ENCODE results near the gene NDUFAF8.

NDUFAF8 gene, protein sequence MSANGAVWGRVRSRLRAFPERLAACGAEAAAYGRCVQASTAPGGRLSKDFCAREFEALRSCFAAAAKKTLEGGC

DNA sequence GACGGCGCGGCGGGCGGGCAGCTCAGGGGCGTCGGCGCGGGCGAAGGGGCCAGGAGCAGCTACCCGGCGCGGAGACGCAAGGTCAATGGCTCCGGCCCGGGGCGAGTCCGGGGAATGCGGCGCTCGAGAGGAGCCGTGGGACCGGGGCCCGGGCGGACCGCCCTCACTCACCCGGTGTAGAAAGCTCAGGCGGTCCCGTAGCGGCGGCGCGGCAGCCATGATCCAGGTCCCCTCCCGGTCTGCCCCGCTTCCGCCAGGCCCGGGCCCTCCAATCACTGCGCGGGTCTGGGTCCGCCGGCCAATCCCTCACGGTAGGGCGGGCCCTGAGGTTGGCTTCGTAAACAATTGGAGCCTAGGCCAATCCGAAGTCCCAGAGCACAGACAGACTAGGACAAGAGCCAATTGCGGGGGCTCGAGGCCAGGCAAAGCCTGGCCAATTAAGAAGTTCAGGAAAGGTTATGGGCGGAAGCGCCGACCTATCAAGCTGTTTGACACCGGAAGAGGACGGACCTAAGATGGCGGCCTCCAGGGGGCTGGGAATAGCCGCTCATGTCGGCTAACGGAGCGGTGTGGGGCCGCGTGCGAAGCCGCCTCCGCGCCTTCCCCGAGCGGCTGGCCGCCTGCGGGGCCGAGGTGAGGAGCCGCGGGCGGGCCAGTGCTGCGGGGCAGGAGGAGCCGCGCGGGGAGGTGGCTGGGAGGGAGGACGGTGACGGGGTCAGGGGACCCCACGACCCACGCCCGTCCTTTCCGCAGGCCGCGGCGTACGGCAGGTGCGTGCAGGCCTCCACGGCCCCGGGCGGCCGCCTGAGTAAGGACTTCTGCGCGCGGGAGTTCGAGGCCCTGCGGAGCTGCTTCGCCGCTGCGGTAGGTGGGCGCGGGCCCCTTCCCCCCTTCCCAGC lies at the start of gene NDUFAF8, which contains the start of gene TEPSIN:
Gene NDUFAF8, plus strand, starts transcription at position 504 of the 899 bp plus-strand sequence. Its CDS starts 46 bp downstream, at position 550.
Gene TEPSIN, minus strand, starts transcription at position 241 of the 899 bp plus-strand sequence. Its CDS starts 22 bp downstream, at position 219.
- peak; percentile 93 to 96 for DNase-seq

DNA sequence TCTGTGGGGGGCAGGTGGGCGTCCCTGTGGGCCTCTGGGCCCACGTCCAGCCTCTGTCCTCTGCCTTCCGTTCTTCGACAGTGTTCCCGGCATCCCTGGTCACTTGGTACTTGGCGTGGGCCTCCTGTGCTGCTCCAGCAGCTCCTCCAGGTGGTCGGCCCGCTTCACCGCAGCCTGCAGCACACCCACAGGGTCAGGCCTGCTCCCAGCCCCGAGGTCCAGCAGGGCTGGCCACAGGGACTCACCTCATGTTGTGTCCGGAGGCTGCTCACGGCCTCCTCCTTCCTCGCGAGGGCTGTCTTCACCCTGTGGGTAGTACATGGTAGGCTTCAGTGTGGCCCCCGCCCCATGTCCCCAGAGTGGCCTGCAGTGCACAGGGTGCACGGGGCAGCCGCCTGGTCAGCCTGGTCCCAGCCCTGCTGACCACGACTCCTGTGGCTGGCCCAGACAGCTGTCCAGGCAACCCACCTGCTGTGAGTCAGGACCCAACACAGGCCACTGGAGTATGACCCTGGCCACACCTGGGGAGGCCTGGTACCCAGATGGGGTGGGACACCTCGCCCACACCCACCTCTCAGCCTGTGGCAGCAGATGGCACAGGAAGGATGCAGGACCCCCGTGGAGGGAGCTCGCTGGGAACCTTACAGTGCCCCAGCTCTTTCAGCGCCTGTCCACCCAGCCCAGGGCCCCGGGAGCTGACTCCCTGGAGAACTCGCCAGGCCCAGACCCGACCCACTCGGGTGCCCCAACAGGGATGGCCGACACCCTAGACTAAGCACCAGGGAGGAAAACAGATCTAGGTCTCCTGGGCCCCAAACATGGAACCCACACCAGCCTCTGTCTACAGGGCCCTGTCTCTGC lies 49.2 kb upstream of the NDUFAF8 start:
- no peak for DNase-seq

DNA sequence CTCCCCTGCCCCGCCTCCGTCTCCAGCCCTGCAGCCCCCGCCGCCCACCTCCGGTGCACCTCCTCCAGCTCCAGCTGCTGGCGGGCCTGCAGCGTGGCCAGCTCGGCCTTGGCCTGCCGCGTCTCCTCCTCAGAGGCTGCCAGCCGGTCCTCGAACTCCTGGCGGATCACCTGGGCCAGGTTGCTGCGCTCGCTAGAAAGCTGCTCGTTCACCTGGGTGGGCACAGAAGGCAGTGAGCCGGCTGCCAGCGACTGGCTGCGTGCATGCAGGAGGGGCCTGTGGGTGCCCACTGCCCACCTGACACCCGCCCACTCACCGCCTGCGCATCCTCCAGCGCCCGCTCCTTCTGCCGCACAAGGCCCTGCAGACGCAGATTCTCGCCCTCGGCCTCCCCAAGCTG lies 48.5 kb upstream of the NDUFAF8 start:
- no peak for DNase-seq

DNA sequence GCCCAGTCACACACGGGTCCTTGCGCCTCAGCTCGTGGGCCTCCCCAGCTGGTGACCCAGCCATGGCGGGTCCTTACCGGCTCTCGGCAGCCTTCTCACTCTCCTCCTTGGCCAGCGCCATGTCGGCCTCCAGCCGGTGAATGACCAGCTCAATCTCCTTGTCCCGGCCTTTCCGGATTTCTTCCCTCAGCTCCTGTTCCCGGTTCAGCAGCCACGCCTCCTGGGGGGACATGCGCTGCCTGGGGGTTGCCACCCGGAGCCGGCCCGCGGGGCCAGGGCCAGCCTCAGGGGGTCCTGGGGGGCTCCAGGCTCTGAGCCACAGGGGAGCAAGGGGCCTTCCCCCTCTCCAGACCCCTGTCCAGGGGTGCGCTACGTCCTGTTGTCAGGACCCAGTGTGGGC lies 48.0 kb upstream of the NDUFAF8 start:
- DNase-seq = no peak

DNA sequence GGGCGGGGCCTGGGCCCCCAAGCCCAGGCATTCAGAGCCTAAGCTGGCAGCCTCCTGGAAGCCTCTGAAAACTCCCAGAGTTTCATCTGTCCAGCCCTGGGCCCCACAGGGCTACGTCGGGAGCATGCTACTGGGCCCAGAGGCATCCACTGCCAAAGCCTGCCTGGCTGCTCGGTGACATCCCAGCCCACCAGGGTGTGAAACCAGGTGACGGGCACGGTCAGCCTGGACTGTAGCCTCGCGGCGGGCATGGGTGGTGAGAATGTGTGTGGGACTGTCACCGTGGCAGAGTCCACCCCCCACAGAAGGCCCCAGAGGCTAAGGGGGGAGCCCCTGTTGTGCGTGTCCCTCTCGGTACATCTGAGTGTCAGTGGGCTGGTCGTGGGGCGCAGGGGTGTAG lies 47.5 kb upstream of the NDUFAF8 start:
- DNase-seq = no peak

DNA sequence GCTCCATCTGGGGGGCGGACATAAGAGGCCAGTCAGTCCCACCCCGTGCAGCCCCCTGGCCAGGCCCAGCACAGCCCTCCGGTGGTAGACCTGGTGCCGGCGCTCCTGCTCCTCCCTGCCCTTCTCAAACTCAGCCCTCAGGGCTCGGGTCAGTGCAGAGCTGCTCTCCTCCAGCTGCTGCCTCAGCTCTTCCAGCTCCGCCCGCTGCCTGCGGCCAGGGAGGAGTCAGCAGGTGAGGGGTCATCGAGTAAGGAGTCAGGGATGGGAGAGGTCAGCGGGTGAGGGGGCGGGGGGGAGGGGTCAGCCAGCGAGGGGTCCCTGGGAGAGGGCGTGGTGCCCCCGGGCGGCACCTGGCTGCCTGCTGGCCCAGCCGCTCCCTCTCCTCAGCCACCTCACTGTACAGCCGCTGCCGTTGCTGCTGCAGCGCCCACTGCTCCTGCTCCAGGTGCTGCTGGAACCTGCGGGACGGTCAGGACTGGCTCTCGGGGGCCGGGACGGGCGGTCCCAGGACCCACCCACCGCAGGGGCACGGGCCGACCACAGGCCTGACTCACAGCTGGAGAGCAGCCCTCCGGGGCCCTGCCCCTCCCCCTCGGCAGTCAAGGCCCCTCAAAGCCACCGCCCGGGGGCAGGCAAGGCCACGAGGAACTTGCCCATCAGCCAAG lies 46.6 kb upstream of the NDUFAF8 start:
- DNase-seq = no peak

DNA sequence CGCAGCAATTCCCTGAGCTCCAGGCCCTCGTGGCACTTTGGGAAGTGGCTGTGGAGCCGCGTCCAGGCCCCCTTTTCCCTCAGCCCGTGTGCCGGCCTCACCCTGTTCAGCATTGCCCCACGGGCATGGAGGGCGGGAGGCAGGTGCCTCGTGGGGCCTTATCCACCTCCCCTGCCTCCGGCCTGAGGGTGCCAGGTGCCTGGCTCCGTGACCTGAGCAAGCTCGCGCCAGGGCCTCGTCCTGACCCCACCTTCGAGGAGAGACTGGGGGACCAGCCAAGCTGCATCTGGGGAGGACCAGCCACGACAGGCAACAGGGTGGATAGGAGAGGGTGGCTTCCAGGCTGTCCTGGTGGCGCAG lies 46.1 kb upstream of the NDUFAF8 start:
- DNase-seq = no peak

DNA sequence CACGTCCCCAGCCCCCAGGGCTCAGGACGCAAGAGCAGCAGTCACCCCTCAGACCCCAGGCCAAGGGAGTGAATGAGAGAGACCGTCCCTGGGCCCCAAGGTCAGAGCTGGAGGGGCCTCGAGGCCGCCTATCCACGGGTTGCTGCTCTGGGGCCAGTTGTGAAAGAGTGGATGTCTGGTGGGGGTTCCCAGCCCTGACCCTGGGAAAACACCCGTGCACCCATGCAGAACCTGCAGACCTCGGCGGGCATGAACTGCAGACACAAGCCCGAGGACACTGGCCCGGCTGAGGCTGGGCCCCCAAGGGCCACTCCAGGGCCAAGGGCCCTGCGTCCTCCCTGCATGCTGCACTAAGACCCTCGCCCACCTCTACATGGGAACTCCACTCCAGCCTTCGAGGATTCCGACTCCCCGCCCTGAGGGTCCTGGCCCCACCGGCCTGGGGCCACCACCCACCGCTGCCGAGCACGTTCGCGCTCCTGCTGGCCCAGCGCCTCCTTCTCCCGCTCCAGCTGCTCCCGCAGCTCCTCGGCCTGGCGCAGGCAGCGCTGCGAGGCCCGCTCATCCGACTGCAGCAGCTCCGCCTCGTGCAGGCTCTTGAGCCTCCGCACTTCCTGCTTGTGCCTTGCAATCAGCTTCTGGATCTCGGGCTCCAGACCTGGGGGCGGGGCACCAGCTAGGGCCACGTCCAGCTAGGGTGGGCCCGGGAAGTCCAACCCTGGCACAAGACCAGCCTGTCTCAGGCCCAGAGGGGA lies 45.5 kb upstream of the NDUFAF8 start:
- DNase-seq = no peak

DNA sequence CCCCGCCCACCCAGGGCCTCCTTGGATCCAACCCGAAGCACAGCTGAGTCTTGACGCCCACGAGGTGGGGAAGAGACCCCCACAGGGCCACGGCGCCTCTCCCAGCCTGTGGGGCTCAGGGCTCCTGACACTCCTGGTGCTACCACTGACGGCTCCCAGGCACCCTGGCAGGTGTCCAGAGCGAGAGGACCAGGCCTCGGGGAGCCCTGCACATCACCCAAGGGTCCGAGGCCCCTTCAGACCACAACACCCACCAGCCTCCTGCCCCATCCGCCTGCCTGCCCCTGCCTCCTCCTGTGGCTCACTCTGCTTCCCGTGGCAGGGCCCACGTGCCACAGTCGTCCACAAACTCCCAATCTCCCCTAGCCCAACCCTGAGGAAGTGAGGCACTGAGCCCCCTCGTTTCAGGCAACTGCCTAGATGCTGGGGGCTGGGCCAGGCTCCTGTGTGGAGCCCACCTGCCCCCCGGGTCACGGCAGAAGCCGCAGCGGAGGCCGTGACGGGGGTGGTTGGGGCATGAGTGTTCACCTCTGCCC lies 44.8 kb upstream of the NDUFAF8 start:
- DNase-seq = no peak

DNA sequence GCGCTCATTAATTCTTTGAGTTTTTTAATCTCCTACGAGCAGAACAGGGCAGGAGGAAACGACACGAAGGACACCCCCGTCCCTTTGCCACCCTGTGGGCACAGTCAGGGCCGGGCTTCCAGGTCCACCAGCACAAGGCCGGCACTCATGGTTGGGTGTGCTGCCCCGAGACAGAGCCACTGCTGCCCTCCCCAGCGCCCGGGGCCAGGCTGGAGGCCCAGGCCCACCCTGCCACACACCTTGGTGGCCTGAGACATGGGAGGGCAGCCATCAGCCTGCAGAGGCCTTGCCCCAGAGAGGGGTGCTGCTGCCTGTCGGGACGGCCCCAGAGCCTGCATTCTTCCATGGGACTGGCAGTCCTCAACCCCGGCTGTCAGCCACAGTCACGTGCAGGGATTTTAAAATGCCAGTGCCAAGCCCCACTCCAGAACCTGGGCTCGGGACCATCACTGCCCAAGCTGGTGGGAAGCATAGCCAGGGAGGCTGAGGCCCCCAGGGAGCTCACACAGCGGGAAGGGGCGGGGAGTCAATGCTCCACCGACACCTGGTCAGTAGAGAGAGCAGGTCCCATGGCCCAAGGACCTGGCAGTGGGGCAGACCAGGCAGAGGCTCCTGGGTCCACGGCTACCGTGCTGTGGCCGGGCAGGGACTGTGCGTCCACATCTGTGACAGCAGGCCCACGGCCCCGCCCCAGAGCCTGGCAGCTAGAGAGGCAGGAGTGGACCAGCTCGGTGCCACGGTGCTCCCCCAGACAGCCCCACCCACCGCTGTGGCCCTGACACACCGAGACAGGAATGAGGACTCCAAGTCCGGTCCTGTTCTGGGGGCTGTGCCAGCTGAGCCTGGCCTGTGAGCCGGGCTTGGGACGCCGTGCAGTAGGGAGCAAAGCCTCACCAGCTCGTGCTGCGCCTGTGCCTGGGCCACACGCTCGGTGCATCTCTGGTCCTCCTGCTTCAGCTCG lies 43.9 kb upstream of the NDUFAF8 start:
- no peak for DNase-seq

DNA sequence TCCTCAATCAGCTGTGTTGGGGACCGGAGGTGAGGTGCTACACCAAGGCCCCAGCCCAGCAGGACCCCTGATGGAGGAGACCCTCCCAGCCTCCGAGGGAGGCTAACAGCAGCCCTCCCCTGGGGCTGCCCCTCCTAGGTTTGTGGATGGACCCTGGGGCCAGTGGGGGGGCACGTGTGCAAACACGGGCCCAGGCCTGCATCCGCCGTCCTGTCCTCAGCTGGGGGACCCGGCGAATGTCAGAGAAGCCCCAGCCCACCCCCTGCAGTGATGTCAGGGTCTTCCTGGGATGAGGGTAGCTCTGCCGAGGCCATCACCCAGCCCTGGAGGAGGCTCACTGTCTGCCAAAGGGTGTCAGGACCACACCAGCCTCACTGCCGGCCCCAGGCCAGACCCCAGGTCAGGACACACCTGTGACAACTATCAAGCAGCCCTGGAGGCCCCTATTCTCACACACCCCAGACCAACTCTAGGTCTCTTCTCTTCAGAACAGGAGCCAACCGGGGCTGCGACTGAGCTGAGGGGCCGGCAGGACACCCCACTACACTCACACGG lies 43.1 kb upstream of the NDUFAF8 start:
- no peak for DNase-seq

DNA sequence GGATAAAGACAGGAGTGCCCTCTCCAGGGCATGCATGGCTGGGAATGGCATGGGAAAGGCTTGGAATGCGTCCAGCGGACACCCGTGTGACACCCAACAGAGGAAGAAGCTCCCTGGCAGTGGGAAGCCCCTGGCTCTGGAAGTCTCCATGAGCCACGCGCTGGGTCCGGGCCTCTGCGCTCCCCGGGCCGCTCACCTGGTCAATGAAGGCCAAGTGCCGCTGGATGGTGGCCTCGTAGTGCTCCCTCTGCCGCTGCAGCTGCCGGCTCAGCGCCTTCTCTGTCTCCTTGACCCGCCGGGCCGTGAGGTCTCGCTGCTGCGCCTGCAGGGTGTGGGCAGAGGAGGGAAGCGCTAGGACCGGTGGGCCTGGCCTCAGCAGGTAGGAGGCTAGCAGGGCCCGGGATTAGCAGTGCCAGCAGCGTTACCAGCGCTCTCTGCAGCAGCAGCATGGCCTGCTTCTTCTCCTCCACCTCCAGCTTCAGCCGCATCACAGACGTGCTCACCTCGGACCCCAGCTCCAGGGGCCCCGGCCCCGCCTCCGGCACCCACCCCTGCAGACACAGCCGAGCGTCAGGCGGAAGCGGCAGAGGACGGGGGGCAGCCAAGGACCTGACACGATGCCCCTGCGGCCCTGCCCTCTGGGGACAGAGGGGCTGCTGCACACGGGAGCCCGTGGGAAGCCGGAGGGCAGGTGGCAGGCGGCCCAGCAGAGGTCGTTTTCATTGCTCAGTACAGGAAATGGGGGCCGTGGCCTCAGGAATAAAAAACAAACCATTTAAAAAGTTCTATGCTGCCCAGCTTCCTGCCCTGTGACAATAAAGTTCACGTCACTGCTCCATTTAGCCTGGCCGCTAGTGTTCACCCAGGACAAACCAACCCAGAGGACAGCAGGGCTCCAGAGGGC lies 42.4 kb upstream of the NDUFAF8 start:
- DNase-seq = no peak

DNA sequence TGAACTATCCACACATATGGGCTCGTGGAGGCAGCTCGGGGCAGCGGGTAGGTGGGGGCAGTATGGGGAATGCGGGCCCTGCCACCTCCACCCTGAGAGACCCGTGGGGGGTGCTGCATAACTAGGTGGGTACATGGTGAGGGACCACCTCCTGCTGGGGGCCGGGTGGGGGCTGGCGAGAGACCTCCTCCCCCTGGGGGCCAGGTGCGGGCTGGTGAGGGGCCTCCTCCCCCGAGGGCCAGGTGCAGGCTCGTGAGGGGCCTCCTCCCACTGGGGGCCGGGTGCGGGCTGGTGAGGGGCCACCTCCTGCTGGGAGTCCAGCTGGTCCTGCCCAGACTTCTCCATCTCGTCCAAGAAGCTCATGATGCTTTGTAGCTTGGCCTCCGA lies 41.7 kb upstream of the NDUFAF8 start:
- no peak for DNase-seq

DNA sequence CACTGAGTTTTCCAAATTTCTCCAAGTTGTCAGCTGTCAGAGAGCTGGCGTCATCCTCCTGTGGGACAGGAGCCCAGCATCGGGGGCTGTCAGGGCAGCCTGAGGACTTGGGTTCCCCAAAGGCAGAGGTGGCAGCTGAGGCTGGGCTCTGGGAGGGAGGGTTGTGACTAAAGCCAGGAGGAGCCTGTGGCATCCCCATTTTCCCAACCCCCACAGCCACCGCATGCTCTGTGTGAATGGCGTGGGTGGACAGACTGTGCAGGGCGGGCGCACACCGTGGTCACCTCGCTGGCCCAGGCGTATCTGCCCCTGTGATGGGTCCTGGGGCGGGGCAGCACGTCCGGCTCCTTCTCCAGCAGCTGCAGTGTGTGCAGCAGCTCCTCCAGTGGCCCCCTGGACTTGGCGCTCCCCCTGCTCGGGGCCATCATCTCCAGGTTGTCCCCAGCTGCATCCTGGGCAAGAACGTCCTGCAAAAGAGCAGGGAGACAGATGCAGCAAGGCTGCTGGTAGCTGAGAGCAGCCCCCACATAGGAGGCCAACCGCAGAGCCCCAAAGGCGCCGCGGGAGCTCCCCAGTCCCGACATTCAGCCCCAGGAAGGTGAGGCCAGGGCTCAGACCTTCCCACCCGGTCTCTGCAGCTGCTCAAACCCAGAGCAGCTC lies 41.2 kb upstream of the NDUFAF8 start:
- no peak for DNase-seq

DNA sequence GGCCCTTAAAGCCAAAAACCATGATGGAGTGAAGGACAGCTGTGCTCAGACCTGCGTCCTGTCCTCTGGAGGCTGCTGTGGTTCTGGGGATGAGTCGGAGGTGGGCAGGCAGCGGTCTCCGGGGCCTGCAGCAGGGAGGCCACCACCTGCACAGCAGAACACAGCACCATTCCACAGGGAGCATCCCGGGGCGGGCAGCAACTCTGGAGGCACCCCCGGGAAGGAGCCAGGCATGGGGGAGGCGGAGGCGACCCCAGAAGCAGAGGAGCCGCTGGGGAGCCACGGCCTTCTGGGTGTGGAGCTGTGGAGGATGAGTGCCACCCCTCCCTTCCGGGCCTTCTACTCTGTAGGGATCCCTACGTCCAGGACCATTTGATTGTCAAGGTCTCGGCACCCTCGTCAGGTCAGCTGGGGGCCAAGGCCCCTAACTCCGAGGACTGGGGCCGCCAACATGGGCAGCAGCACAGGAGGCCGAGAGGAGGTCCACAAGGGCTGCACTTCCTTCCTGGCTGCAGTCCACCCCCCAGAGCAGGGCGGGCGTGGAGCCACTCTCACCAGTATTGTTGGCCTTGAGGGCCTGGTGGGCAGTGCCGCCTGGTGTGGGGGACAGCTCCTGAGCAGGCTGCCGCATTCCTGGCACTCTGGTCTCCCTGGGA lies 40.2 kb upstream of the NDUFAF8 start:
- no peak for DNase-seq

DNA sequence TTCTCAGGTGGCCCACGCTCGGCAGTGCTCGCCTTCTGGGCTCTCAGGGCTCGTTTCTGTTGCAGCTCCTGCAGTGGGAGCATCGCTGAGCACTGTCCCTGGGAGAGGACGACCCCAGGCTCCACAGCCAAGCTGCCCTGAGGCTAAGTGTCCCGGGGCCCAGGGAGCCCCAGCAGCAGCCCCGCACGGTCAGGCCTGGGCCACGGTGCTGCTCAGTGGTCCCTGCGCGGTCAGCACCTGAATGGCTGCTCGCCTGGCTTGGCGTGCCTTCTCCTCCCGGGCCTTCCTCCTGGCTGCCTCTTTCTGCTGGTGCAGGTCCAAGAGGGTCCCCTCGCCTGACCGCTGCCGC lies 39.7 kb upstream of the NDUFAF8 start:
- no peak for DNase-seq

DNA sequence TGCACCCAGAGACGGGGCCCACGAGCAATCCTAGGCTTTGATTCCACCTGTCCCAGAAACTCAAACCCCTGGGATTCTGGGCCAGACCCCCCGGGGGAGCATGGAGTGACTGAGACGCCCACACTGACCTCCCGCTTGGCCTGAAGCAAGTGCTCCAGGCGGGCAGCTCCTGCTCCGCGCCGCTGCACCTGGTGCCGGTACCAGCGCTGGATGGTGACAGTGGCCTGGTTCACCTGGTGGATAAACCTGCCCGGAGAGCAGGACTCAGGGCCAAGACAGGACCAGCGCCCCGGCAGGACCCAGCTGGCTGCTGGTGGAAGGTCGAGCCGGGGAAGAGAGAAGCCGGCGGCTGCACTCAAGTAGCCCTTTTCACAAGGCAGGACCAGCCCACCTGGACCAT lies 38.9 kb upstream of the NDUFAF8 start:
- DNase-seq = no peak

All from stimulated activated CD4-positive, alpha-beta T cell treated with anti-CD3 and anti-CD28 coated beads, Interleukin-2, amount 100 ng/mL, for 24 hours (primary cell).